GM04504 (cell line): ENCODE data around the gene DAB2IP.

Experiments
- DNase-seq: peaks from one replicate; pipeline ENCODE4 v3.0.0-alpha.2; 2012; ENCODE audit warnings: low read depth

Gene DAB2IP

GRCh38 chr9:121685146-121685794 lies 33.8 kb downstream of the DAB2IP start:
- DNase-seq = no peak

- DNase-seq = no peak
These were observed 34.5 kb downstream of the DAB2IP start for GRCh38 chr9:121685795-121686377.

GRCh38 chr9:121686930-121687541 lies 35.6 kb downstream of the DAB2IP start:
- DNase-seq = no peak

GRCh38 chr9:121688146-121688680 lies 36.8 kb downstream of the DAB2IP start:
- no peak for DNase-seq

GRCh38 chr9:121688681-121689080 lies 37.2 kb downstream of the DAB2IP start:
- no peak for DNase-seq

GRCh38 chr9:121689461-121690157 lies 38.2 kb downstream of the DAB2IP start:
- no peak for DNase-seq

- DNase-seq = no peak
These were observed 38.9 kb downstream of the DAB2IP start for GRCh38 chr9:121690316-121690715.

GRCh38 chr9:121690766-121691165 lies 39.3 kb downstream of the DAB2IP start:
- no peak for DNase-seq

GRCh38 chr9:121691890-121692289 lies 40.5 kb downstream of the DAB2IP start:
- no peak for DNase-seq

- DNase-seq = no peak
These were observed 41.4 kb downstream of the DAB2IP start for GRCh38 chr9:121692606-121693387.

- no peak for DNase-seq
These were observed 41.9 kb downstream of the DAB2IP start for GRCh38 chr9:121693388-121693670.

- no peak for DNase-seq
These were observed 42.6 kb downstream of the DAB2IP start for GRCh38 chr9:121694001-121694400.

- DNase-seq = no peak
These were observed 43.2 kb downstream of the DAB2IP start for GRCh38 chr9:121694600-121694999.

- no peak for DNase-seq
These were observed 45.5 kb downstream of the DAB2IP start for GRCh38 chr9:121696930-121697329.

GRCh38 chr9:121698627-121699570 lies 47.5 kb downstream of the DAB2IP start:
- no peak for DNase-seq

- no peak for DNase-seq
These were observed 48.2 kb downstream of the DAB2IP start for GRCh38 chr9:121699571-121700164.

- no peak for DNase-seq
These were observed 48.9 kb downstream of the DAB2IP start for GRCh38 chr9:121700165-121700831.

- DNase-seq = no peak
These were observed 49.5 kb downstream of the DAB2IP start for GRCh38 chr9:121700832-121701419.

GRCh38 chr9:121701736-121702261 lies 50.4 kb downstream of the DAB2IP start:
- no peak for DNase-seq
